CD4-positive, alpha-beta T cell treated with Interleukin-6 for 4 hours (primary cell): ENCODE measurements around the gene RPL32.
"Not testable (repeated sequence)": the region's sequence is repeated elsewhere in the genome, so short reads cannot be mapped to it uniquely, and the experiment has no call there.

Source experiments
- DNase-seq: peaks from one replicate; pipeline ENCODE4 v3.0.0-alpha.2; 2020; ENCODE audit warnings: mixed read lengths

Gene RPL32

DNA sequence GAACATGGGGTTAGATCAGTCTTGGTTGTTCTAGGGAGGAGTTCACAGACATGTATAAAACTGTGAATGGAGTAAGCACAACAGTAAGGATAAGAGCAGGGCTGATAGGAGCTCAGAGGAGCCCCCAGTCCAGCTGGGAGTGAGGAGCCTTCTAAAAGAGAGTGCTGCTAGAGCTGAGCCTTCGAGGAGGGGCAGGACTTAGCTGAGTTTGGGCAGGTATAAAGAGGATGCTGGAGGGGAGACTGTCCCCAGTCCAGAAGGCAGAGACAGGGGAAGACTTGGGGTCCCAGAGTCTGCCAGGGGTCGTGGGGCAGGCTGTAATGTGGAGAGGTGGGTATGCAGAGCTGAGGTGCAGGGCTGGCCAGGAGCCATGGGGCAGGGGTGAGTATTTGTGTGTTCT is 32.8 kb downstream of the RPL32 start:
- DNase-seq = no peak

DNA sequence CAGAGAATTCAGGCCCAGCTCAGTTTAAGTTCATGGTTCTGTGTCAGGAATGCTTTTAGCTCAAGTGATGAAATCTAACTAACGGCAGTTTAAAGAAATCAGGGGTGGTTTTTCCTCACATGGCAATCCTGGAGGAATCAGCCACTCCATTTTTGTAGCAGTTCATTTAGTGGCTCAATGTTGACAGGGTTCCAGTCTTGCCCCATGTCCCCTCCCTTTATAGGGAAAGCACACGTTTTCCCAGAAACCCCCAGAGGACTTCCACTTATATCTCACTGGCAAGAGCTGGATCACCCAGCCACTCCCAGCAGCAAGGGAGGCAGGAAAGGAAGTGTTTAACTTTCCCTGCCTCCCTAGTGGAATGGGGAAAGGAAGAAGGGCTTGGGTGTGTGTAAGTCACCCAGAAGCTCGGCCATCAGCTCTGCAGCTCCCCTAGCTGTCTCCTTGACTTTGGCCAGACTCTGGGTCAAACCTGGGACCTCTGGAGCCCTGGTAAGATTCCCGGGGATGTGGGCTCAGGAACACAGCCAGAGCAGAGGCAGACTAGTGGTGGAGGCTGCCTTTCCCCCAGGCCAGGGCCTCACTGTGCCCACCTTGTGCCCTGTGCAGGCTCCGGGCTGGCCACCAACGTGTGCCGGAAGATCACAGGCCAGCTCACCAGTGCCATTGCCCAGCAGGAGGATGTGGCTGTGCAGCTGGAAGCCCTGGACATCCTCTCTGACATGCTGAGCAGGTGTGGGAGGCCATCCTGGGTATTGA is 33.6 kb downstream of the RPL32 start:
- no peak for DNase-seq

DNA sequence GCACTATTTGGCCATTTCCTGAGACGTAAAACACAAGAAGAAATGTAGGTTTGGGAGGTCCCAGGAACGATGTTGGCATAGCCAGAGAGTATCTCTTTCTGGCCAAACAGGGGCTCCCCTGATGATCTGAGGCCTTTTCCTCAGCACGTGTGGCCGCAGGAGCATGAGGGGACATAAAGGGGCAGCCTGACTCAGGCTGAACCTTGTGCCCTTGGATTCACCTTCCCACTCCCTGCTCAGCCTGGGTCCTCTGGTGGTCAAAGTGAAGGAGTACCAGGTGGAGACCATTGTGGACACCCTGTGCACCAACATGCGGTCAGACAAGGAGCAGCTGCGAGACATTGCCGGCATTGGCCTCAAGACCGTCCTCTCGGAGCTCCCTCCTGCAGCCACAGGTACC is 34.3 kb downstream of the RPL32 start:
- no peak for DNase-seq

DNA sequence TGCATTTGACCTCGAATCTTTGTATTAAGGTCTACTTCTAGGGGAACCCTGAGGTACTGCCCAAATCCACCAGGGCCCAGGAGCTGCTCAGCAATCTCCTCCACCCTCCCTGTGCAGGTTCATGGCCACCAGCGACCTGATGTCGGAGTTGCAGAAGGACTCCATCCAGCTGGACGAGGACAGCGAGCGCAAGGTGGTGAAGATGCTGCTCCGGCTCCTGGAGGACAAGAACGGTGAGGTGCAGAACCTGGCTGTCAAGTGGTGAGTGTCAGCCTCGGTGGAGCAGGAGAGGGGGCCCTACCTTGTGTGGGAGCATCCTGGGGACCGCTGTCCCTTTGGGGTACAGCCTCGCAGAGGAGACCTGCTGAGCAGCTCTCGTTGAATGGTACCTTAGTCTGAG is 38.0 kb downstream of the RPL32 start:
- no peak for DNase-seq

DNA sequence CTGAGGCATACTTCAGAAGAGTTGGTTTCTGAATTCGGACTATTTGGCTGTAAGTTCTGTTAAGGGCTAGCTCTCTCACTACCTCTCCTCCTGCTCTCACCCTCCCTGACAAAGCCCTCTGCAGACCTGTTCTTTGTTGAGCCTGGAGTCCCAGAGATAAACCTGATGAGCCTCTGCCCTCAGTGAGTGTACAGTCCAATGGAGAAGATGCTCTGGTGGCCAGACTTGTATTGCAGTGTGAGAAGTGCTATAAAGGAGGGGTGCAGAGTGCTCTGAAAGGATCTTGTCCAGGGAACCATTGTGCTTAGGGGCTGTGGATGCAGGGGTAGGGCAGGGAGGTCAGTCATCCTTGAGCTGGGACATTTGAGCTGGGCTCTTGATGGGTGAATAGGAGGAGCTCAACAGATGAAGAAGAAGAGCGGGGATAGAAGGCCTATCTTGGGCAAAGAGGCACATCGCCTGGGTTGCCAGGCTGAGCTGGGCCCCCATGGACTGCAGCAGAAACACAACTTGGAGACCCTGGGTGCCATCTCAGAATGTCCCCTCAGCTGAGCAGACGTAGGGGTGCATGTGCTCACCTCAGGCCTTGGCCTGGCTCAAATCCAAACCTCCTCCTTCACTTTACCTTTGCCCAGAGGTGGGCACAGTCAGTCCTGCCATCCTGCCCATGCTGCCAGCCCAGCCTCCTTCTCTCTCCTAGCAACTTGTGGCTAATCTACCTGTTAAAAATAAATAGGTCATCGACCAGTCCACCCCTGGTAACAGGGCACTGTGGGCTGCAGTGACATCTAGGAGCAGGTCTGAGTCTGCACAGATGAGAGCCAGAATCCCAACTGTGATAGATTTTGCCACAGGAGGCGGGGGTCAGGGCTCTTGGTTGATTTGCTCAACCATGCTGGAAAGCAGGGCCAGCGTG is 41.6 kb downstream of the RPL32 start:
- no peak for DNase-seq

DNA sequence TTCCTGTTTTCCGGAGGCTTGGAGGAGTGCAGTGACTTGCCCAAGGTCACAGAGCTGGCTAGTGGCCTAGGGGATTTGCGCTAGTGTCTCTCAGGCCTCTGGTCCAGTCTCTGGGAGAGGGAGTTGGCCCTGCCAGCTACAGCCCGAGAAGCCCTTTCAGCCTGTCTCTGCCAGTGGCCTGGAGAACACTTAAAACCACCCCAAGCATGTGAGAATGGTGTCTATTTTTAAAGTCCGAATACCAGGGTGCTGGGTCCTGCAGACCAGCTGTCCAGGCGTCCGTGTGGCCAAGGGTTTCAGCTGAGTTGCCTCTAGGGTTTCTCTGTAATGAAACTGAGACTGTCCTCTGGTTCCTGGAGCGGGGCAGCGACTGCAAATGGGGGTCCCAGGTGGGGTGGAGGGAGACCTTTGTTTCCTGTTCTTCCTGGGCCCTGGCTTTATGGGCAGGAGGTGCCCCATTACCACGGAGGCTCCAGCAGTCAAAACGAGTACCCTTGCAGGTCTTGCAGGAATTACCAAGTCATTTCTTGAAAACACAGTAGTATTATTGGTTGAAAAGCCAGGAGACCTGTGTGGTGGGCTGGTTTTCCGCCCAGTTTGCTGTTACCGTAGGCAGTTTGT is 42.7 kb downstream of the RPL32 start:
- no peak for DNase-seq

DNA sequence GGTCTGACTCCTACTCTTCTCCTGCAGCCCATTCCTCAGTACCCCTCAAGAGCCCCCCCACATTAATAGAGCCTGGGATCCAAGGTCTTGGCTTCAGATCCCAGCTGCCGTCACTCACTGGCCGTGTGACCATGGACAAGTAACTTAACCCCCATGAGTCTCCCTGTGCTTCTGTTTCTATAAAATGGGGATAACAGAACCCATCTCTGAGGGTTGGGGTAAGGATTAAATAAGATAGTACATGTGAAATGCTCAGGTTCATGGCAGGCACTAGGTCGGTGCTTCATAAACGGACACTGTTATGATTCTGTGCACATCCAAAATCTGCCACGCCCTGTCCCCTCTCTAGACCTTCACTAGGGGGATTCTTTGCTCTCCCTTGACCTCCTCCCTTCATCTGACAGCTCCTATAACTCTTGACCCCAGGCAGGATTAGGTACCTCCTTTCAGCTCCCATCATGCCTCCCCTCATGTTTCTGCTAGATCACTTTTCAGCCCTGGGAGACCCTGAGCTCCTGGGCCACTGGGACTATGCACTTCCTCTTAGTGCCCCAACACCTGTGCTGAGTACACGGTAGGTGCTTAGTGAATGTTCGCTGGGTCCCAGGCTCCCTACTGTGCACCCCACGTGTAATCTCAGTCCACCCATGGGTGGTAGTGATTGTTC is 43.3 kb downstream of the RPL32 start:
- no peak for DNase-seq

DNA sequence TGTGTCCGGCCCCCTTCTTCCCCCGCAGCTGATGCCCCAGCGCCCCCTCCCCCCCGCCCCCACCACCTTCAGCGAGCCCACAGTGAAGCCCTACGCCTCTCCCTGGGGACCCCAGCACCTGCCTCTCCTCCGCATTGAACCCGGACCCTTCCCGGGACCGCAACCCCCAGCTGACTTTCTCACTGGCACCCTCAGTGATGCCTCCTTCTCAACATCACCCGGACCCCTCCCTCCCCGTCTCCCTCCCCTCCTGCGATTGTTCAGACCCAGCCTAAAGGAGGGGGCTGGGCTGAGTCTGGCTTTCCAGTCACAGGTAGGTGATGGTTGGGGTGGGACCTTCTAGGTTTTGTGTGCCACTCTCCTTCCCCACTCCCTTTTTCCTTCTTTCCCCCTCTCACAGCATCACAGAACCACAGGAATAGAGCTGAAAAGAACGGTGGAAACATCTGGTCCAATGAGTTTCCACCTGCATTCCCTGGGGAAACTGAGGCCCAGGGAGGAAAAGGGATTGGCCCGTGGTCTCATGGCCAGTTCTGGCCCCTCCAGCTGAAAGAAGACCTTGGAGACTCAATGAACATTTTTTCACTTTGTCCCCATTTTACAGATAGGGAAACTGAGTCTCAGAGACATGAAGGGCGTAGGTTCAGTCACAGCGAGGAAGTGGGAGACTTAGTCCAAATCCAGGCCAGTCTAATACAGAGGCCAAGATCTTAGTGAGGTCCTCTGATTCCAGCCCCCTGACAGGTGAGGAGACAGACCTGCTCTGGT is 44.1 kb downstream of the RPL32 start:
- DNase-seq = no peak

DNA sequence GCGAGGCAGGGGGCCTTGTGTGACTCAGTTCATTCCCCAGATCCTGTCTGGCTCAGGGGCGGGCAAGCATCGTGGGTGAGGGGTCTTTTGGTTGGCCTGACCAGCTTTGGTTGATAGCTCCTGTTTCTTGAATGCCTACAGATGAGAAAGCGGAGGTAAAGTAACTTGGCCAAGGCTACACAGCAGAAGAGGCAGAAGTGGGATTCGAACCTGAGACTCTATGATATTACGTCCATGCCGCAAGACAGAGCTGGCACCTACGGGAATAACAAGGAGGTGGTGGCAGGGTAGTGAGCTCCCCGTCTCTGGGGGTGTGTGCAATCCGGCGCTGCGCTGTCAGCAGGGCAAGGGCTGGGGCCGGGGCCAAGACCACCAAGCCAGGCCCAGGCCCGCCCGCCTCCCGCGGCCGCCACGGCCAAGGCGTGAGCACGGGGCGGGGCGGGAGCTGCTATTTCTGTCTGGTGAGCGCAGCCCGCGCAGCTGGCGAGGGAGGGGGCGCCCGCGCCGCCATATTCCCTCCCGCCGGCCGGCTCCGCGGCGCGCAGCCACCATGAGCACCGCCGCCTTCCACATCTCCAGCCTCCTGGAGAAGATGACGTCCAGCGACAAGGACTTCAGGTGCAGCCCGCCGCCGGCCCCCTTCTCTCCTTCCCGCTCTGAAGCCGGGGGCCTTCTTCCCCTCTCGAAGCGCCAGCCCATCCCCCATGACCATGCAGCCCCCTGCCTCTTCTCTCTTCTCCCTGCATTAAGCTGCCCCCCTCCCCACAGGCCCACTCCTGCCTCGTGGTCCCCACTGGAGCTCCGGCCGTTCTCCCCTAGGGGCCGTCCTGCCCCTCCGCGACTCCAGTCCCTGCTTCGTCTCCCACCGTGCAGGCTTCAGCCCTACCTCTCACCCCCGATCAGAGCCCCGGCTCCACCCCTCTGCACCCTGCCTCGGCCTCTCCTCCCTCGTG is 44.9 kb downstream of the RPL32 start, which contains the start of gene CAND2:
TSS of gene CAND2 (plus strand) at position 510 of the 953 bp plus-strand sequence. CDS start at position 551, 41 bp downstream.
- DNase-seq = peak; percentile 69

DNA sequence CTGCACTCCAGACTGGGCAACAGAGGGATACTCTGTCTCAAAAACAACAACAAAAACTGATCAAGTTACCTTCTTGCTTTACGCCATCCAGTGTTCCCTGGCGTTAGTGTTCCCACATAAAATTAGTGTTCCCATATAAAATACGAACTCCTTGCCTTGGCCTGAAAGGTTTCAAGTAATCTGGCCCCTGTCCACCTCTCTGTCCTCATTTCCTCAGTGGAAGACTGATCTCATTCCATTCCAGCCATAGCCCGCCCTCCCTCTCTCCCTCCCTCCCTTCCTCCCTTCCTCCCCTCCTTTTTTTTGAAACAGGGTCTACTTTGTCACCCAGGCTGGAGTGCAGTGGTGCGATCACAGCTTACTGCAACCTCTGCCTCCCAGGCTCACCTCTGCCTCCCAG is 47.7 kb downstream of the RPL32 start:
- DNase-seq = no peak

DNA sequence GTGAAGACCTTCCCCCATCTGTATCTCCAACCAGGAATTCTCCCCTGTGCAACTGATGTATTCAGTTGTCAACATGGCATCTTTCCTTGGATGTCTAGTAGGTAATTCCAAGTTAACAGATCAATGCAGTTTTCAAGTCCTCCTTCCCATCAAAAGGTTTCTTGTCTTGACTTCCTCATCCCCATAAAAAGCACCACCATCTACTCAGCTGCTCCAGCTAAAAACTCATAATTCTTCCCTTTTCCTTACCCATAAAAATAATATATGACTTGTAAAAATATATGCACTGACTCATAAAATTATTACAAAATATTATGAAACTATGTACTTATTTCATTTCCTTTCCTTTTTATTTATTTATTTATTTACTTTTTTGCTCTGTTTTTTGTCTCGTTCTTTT is 49.9 kb downstream of the RPL32 start:
- DNase-seq = no peak

DNA sequence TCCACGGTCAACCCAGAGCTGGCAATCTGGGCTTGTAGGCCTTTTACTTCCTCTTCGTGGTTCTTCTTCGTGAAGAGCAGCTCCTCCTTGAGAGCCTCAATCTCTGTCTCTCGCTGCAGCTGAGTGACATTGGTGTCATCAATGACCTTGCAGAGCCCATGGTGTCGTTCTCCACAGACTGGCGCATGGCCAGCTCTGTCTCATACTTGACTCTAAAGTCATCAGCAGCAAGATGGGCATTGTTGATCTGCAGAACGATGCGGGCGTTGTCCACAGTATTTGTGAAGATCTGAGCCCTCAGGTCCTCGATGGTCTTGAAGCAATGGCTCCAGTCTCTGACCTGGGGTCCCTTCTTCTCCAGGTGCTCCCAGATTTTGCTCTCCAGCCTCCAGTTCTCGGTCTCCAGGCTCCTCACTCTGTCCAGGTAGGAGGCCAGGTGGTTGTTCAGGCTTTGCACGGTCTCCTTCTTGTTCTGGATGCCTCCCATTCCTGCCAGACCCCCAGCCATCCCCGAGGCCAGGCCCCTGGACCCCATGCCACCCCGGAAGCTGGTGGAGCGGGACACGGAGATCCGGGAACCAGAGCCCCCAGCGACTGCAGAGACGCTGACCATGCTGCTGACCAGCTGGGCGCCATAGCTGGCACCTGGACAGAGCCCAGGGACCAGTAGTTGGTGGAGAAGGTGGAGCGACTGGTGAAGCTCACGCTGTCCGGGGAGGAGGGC is 53.2 kb downstream of the RPL32 start:
- DNase-seq = not testable (repeated sequence)

DNA sequence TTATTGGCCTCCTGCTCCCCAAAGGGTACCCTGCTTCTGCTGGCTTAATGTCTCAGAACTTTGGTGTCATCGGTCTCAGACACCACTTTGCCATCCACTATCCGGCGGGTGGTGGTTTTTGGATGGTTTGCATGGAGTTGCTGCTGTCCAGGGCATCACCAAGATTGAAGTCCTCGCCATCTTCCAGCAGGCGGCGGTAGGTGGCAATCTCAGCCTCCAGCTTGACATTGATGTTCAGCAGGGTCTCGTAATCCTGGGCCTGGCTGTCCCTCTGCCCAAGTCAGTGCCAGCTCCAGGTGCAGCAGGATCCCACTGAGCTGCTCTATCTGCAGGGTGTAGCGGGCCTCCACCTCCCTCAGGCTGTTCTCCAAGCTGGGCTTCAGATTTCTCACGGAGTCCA is 54.0 kb downstream of the RPL32 start:
- peak; percentile 65 for DNase-seq

DNA sequence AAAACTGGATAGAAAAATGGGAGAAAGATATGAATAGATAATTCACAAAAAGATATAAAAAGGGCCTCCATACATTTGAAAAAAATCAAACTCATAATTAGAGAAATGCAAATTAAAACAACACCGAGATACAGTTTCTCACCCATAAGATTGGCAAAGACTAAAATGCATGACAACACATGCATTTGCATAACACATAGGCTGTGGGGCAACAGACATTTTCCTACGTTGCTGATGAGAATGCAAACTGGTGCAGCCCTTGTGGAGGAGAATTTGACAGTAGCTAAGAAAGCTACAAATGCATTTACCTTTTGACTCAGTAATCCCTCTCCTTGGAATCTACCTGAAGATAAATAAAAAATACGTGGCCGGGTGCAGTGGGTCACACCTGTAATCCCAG is 56.3 kb downstream of the RPL32 start:
- DNase-seq = no peak
